Fibroblast of skin of scalp (primary cell): ENCODE measurements around the gene ALPK3. TPM values are rescaled to one million over a fixed set of nuclear protein-coding genes. Genes with fewer than 3 reads are reported as not detected.
A peak's percentile ranks its signal among the peaks of the same experiment; 100 is the strongest.

Source experiments
- DNase-seq: peaks from one replicate; pipeline ENCODE4 v3.0.0-alpha.2; 2013
- polyA plus RNA-seq, 2 experiments: library from polyadenylated mRNA; unstranded; fragments of 120-200 nt; gene quantifications; one replicate each; pipeline ENCODE4 v1.2.1, GENCODE V29; 2013; ENCODE audit not compliant: insufficient read length in 2 of 2

The ALPK3 gene
- polyA plus RNA-seq (2013, experiment 1 of 2; ENCODE audit: insufficient read length), result 0.57 TPM
- 1.6 TPM for polyA plus RNA-seq (2013, experiment 2 of 2; ENCODE audit: insufficient read length)

GRCh38 chr15:84816694-84817465, at the start of gene ALPK3:
Gene ALPK3, plus strand, starts transcription at chr15:84817356. Its CDS starts 97 bp downstream, at chr15:84817453.
- DNase-seq, result no peak

- DNase-seq, result no peak
These were observed 45.1 kb upstream of the ALPK3 start for GRCh38 chr15:84772031-84772430.

- DNase-seq, result no peak
These were observed 44.7 kb upstream of the ALPK3 start for GRCh38 chr15:84772467-84772866.

GRCh38 chr15:84773716-84774115, 43.4 kb upstream of the ALPK3 start:
- DNase-seq, result no peak

DNA sequence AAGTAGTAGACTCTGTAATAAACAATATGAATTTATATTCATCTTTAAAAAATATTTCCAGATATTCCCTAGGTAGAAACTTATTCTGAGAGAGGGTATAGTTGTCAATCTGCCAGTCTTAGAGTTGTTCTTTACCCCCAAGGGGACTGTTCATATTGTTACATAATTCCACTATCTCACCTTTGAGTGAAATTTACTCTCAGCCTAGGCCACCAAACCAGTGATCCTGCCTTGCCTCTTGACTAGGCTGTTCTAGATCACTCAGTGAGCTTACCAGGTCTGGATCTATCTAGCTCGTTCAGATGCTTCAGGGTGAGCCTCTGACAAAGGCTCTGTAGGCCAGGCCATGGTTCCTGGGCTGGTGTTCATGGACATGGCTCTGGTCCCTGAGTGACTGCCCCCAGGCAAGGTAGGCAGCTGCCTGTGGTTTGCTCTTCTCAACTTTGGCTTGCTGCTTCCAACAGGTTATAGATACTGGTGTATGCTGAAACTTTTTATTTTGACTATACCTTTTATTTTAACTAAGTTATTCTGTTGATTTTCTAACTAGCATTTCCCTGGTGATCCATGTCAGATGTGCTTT, 41.2 kb upstream of the ALPK3 start:
- DNase-seq, result no peak

- no peak for DNase-seq
These were observed 39.0 kb upstream of the ALPK3 start for GRCh38 chr15:84778194-84778593.

- no peak for DNase-seq
These were observed 36.7 kb upstream of the ALPK3 start for GRCh38 chr15:84780492-84780891.

DNA sequence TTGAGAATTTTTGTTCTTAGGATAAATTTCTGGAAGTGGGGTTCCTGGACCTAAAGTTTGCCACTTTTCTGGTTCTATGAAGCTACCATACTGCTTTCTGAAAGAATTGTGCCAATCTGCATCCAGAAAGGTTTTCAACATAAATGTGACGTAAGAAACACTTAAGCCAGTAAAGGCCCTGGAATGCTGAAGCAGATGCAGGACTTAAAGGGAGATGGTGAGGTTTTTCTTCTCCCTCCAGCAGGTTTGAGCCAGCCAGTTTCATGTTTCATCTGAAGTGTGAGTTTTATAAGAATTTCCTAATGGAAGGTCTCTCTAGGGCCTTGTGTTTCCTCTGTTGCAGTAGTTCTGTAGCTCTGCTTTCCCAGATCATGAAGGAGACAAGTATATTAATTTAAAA, 35.7 kb upstream of the ALPK3 start:
- no peak for DNase-seq

GRCh38 chr15:84782346-84782745, 34.8 kb upstream of the ALPK3 start:
- DNase-seq, result no peak

- DNase-seq, result no peak
These were observed 33.5 kb upstream of the ALPK3 start for GRCh38 chr15:84783493-84784251.

GRCh38 chr15:84784262-84784661, 32.9 kb upstream of the ALPK3 start:
- DNase-seq, result no peak

DNA sequence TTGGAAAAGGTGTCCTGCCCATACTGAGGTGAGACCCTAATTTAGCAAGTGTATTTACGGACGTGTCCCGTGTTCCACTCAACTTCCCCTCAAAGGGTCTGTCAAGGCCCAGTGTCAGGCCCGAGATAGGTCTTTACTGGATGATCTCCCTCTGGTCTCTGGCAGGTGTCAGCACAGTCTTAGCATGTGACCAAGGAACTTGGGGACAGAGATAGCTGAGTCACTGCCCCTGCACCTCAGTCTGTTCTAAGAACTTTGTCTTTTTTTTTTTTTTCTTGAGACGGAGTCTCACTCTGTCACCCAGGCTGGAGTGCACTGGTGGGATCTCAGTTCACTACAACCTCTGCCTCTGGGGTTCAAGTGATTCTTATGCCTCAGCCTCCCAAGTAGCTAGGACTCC, 32.1 kb upstream of the ALPK3 start:
- DNase-seq, result no peak

DNA sequence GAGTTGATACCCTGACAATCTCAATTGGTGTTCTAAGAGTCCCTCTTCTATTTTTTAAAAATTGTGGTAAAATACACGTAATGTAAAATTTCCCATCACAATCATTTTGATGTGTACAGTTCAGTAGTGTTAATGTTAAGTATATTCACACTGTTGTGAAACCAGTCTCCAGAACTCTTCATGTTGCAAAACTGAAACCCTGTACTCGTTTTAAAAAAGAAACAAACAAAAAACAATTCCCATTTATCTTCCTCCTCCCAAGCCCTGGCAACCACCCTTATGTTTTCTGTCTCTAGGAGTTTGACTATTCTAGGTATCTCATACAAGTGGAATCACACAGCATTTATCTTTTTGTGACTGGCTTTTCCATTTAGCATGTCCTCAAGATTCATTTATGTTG, 28.7 kb upstream of the ALPK3 start:
- no peak for DNase-seq

- DNase-seq, result no peak
These were observed 27.4 kb upstream of the ALPK3 start for GRCh38 chr15:84789762-84790161.

DNA sequence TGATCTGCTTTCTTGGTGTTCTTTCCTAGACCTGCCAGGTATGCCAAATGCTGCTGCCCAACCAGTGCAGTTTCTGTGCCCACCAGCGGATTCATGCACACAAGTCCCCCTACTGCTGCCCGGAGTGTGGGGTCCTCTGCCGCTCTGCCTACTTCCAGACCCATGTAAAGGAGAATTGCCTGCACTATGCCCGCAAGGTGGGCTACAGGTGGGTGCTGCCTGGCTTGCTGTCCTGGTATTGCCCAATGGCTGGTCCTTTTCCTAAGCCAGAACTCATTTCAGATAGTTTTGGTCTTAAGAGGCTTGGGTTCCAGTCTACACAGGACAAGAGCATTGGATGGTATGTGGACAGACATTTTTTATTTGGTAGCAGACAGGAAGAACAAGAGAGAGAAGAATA, 26.5 kb upstream of the ALPK3 start:
- no peak for DNase-seq

DNA sequence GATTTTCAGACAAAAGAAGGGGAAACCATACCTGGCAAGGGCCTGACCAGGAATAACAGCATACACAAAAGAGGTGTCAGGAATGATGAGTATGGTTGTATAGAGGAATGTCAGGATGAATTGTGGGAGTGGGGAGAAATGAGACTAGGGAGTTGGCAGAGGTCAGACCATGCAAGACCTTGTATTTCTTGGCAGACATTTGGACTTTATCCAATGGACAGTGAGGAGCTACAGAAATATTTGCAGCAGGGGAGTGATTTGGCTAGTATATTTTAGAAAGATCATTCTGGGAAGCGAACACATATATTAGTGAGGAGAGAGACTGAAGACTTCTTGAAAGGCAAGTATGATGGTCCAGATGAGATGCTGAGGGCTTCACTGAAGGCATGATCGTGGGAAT, 25.4 kb upstream of the ALPK3 start:
- peak; percentile 6 for DNase-seq

DNA sequence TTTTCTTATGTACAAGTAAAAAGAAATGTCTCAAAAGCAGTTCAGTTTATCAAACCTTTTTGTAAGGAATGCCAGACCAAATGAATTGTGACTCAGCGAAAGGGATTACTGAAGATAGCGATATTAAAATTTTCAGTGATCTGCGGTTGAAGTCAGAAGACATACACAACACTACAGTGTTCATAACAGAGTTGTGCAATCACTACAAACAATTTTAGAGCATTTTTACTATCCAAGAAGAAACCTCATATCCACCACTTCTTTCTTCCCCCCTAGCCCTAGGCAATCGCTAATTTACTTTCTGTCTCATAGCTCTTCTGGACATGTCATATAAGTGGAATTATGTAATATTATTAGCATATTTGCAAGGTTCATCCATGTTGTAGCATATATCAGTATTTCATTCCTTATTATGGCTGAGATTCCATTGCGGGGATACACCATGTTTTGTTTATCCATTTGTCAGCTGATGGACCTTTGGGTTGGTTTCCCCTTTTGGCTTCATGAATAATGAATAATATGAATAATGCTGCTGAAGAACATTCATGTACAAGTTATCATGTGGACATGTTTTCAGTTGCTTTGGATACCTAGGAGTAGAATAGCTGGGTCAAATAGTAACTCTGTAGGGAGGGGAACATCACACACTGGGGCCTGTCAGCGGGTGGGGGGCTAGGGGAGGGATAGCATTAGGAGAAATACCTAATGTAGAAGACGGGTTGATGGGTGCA, 23.6 kb upstream of the ALPK3 start:
- no peak for DNase-seq

DNA sequence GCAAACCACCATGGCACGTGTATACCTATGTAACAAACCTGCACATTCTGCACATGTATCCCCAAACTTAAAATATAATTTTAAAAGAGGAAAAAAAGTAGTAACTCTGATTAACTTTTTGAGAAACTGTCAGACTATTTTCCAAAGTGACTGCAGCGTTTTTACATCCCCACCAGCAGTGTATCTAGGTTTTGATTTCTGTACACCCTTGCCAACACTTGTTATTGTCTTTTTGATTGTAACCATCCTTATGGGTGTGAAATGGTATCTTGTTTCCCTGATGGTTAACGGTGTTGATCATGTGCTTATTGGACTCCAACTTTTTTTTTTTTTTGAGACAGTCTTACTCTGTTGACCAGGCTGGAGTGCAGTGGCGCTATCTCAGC, 23.0 kb upstream of the ALPK3 start:
- no peak for DNase-seq

DNA sequence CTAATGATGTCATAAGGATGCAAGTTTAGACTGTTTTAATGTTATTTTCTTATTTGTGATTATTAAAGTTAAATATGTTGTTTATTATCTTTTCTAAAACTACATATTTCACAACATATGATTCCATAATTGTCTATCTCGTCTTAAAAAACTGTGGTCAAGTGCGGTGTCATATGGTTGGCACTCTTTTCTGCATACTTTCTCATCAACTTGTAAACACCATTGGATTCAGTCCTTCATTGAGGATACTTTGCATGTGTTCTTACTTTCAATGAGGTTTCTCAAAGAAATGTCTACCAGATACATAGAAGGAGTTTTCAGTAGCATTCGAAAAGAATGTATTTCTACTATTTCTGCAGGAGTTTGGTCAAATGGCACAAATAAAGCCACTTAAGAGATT, 22.0 kb upstream of the ALPK3 start:
- DNase-seq, result peak; percentile 18

DNA sequence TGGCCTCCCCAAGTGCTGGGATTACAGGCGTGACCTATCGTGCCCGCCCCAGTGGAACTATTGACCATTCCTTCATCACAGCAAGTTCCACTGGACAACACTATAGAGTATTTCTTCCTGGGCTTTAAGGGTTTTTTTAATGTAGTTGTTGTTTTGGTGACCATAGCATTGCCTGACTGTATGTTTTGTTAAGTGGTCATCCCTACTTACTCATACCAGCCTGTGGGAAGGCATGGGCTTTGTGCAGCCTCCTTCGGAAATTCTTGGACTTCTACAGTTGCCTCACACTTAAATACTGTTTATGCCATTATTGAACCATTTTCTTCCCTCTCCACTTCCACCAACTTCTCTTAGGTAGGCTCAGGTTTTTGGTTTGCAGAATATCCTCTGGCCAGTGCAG, 19.9 kb upstream of the ALPK3 start:
- peak; percentile 46 for DNase-seq

- no peak for DNase-seq
These were observed 19.4 kb upstream of the ALPK3 start for GRCh38 chr15:84797801-84798200.

DNA sequence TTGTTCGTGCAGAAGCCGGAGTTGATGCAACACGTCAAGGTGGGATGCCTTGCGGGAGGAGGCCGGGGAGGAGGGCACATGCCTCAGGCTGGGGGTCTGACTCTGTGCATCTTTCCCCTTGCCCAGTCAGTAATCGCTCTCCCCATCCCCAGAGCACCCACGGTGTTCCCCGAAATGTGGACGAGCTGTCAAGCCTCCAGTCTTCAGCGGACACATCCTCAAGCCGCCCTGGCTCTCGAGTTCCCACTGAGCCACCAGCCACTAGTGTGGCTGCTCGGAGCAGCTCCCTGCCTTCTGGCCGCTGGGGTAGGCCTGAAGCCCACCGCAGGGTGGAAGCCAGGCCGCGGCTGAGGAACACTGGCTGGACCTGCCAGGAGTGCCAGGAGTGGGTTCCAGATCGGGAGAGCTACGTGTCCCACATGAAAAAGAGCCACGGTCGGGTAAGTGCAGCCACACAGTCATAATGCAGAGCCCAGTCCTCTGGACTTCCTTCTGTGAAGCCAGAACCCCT, 18.7 kb upstream of the ALPK3 start:
- no peak for DNase-seq
